IPS-15b (cell line): ENCODE measurements around the gene GFRA1.

ENCODE experiments used
- H3K27me3 ChIP-seq: one replicate; pipeline ENCODE4 v1.6.1; 2013; ENCODE audit warnings: low read length; ENCODE audit not compliant: control insufficient read depth, insufficient read depth
- H3K36me3 ChIP-seq: one replicate; pipeline ENCODE4 v1.6.1; 2013; ENCODE audit warnings: low read length; ENCODE audit not compliant: control insufficient read depth, insufficient read depth
- H3K4me1 ChIP-seq: one replicate; pipeline ENCODE4 v1.6.1; 2013; ENCODE audit warnings: mild to moderate bottlenecking, low read length; ENCODE audit not compliant: control insufficient read depth, insufficient read depth
- H3K4me3 ChIP-seq: one replicate; pipeline ENCODE4 v1.5.1; 2013; ENCODE audit warnings: low read depth, low read length
- H3K9ac ChIP-seq: one replicate; pipeline ENCODE4 v1.6.1; 2013; ENCODE audit warnings: low read depth, mild to moderate bottlenecking, low read length
- H3K9me3 ChIP-seq: one replicate; pipeline ENCODE4 v1.6.1; 2013; ENCODE audit warnings: mild to moderate bottlenecking, low read length; ENCODE audit not compliant: control insufficient read depth, insufficient read depth

GFRA1 gene

DNA sequence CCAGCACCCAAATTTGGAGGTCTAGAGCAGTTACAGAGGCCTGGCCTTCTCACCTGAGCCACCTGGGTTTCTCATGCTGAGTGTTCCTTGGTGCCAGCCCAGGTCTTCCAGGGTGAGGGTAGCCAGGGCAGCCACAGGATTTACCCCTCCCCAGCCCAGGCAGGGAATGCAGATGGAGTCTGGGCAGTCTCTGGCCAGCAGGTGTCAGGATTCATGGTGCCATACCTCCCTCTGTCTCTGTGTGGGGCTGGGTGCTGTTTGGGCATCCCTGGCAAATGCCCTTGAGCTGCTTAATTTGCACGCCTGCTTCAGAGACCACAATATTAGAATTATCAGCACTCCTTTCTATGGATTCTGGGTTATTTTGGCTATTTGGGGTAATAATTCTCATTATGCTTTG lies 246.7 kb downstream of the GFRA1 start:
- Histone ChIP-seq H3K27me3 (no peaks in the 10 kb centered on the region), H3K36me3 (no peaks in the 10 kb centered on the region), H3K9ac (no peak overlapping the region), H3K4me3 (no peak overlapping the region), H3K9me3 (no peaks in the 10 kb centered on the region), H3K4me1 (no peaks in the 10 kb centered on the region)

DNA sequence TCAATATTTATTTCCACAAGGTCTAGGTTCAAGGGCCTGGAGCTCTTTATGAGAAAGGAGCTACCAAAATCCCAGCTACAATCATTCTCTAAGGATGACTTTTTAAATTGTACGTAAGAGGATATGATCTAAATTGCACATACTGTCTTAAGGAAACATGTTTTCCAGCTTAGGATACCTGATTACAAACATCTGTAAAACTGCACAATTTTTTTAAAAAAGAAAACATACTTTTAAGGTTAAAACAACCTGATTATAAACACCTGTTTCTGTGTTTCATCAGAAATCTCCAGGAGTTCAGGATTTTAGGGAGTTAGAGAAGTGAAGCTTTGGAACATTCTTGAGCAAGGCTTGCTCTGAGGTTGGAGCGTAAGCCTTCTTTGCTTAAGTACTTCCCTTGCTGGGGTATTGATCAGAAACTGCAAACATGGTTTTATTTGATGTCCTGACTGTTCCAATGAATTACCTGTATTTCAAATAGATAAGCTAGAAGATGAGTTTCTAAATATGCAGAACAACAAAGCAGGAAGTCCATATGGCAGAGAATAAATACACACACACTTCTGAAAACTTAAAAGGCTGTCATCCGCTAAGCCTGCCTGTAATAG lies 248.6 kb downstream of the GFRA1 start:
- H3K9me3 ChIP-seq = no peaks in the 10 kb centered on the region
- H3K9ac ChIP-seq = no peak overlapping the region
- no peaks in the 10 kb centered on the region for H3K4me1 ChIP-seq
- H3K36me3 ChIP-seq = no peaks in the 10 kb centered on the region
- no peaks in the 10 kb centered on the region for H3K27me3 ChIP-seq
- no peak overlapping the region for H3K4me3 ChIP-seq

DNA sequence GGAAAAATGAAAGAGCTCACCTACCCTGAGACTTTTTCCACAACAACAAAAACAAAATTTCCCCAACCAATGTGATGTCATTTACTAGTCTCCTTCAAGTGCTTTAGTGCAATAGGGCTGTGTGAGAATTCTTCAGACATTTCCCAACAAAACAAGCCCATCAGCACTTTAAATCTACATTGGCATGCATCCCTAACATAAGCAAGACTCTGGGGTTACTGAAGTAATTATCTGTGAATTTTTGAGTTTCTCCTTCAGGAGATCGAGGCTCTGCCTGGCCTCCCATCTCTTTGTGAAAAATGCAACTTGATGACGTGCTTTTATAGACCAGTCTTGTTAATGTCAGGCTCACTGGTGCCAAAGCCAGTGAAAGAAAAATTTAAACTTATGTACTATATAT lies 255.6 kb downstream of the GFRA1 start:
- Histone ChIP-seq H3K4me3 (no peak overlapping the region), H3K9me3 (no peaks in the 10 kb centered on the region), H3K4me1 (no peaks in the 10 kb centered on the region), H3K36me3 (no peaks in the 10 kb centered on the region), H3K27me3 (no peaks in the 10 kb centered on the region), H3K9ac (no peak overlapping the region)

DNA sequence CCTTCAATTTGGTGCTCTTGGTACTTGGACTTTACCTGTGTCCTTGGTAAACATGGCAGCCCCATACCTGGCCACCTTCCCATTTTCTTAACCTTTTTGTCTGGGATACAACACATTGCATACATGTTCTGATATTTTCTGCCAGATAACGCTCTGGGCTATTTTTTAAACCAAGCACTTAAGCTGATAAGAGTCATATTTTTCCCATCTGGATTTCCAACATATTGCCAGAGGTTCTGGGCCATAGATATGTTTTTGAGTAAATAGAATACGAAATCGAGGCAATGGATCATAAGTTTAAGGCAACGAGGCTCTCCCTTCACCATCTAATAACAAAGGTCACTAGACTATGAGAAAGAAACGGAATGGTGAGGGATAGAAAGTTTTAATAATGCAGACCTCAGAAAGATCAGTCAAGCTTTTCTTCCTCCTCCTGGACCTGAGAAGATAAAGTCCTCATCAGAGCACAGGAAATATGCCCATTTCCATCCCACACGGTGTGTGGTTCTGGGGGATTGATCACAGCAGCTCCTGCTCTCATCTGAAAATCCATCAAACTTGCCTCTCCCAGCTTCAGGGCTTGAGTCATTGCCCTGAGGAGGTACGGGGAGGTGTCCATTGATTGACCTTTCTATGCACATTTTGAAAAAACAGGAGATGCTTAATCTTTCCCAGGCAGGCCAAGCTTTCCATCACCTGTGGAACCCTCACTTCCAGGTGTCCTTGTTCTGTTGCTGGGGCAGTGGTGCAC lies 257.2 kb downstream of the GFRA1 start:
- H3K9ac ChIP-seq = no peak overlapping the region
- H3K36me3 ChIP-seq = no peaks in the 10 kb centered on the region
- H3K4me1 ChIP-seq = no peaks in the 10 kb centered on the region
- no peaks in the 10 kb centered on the region for H3K9me3 ChIP-seq
- no peak overlapping the region for H3K4me3 ChIP-seq
- H3K27me3 ChIP-seq = no peaks in the 10 kb centered on the region

DNA sequence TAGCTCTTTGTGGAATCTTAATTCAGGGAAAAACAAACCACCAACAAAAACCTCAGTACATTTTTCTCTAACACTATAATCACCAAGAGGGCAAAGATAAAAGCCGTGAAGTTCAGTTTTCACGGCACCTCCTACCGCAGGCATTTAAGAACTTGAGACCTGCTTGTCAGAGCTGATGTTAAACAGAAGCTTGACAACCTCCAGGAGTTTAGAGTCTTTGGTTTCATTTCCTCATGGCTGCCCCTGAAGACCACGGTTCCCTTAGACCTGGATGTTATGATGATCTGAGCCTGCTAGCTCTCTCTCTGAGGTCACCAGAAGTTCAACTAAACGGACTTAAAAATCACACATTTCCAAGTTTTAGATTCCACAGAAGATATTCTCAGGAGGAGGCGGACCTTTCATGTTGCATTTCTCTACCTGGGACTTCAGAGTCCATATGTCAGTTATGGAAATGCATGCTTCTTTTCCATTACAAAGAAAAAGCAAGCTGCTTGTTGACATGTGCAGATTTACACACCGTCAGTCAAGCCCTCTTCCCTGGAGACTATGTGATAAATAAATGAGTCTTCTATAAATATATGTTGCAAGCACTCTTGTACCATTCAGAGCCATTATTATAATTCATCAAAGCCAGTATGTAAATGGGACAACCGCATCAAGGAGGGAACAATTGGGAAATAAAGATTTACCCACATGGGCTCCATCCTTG lies 258.0 kb downstream of the GFRA1 start:
- H3K9me3 ChIP-seq = no peaks in the 10 kb centered on the region
- no peaks in the 10 kb centered on the region for H3K4me1 ChIP-seq
- no peak overlapping the region for H3K9ac ChIP-seq
- H3K27me3 ChIP-seq = no peaks in the 10 kb centered on the region
- no peak overlapping the region for H3K4me3 ChIP-seq
- no peaks in the 10 kb centered on the region for H3K36me3 ChIP-seq

DNA sequence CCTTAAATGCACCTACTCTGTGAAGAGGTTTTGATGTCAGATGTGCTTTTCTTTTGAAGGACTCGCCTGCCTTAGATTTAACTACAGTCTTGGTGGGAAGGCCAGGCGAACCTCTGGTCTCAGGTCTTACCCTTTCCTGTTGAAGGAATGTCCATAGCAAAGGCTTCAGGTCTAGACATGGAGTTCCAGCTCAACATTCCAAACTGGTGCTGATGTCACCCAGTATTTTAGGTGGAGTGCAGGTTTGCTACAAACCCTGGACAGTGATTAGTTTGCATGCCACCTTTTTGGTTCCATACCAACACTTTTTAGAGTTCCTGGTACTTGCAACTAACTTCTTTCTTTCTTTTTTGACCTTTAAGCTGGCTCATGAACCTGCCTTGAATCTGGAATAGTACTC lies 258.7 kb downstream of the GFRA1 start:
- no peak overlapping the region for H3K4me3 ChIP-seq
- H3K36me3 ChIP-seq = no peaks in the 10 kb centered on the region
- H3K9me3 ChIP-seq = no peaks in the 10 kb centered on the region
- H3K27me3 ChIP-seq = no peaks in the 10 kb centered on the region
- H3K4me1 ChIP-seq = no peaks in the 10 kb centered on the region
- H3K9ac ChIP-seq = no peak overlapping the region

DNA sequence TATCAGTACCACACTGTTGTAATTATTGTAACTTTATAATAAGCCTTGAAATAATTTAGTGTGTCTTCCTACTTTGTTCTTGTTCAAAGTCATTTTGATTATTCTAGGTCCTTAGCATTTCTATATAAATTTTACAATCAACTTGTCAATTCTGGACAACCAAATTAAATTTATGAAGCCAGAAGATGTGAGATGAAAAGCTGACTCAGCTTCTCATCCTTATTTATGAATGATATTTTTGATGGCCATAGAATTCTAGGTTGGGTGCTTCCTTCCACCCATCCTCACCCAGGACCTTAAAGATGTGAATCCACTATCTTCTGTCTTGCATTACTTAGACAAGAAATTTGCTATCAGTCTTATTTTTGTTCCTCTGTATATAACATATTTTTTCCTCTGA lies 261.1 kb downstream of the GFRA1 start:
- H3K36me3 ChIP-seq = no peaks in the 10 kb centered on the region
- H3K9me3 ChIP-seq = no peaks in the 10 kb centered on the region
- no peaks in the 10 kb centered on the region for H3K4me1 ChIP-seq
- no peak overlapping the region for H3K4me3 ChIP-seq
- H3K27me3 ChIP-seq = no peaks in the 10 kb centered on the region
- no peak overlapping the region for H3K9ac ChIP-seq

DNA sequence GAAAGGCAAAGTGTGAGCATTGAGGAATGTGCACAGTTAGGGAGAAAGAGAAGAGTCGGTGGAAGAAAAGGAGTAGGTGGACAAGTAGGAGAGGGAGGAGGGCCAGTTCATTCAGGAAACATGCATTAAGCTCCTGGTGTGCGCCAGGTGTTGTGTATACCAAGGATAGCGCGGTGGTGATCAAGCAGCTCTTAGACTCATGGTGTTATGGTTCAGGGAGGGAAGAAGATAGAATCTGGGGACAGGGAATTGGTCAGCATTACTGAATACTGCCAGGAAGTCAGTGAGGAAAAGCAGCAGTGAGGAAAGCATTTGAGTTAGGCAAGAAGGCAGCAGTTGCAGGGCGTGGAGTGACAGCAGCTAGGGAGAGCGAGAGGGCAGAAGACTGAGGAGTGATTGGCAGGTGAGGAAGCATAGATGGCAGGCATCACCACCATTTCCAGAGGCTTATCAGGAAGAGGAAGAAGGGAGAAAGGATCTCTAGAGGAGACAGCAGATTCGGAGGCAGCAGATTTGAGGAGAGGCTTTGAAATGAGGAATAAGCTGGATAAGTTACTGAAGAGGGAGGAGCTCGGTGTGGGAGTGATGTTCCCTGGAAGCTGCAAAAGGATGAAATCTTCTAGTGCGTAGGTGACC lies 265.6 kb downstream of the GFRA1 start:
- H3K4me1 ChIP-seq = no peaks in the 10 kb centered on the region
- no peaks in the 10 kb centered on the region for H3K9me3 ChIP-seq
- no peak overlapping the region for H3K4me3 ChIP-seq
- H3K27me3 ChIP-seq = no peaks in the 10 kb centered on the region
- no peak overlapping the region for H3K9ac ChIP-seq
- H3K36me3 ChIP-seq = no peaks in the 10 kb centered on the region
